ENCODE measurements around the gene SURF4. TPM values are rescaled to one million over a fixed set of nuclear protein-coding genes. Genes with fewer than 3 reads are reported as not detected.

The SURF4 gene
- polyA plus RNA-seq, 4 donors: 161 to 180 (median 171) TPM

DNA sequence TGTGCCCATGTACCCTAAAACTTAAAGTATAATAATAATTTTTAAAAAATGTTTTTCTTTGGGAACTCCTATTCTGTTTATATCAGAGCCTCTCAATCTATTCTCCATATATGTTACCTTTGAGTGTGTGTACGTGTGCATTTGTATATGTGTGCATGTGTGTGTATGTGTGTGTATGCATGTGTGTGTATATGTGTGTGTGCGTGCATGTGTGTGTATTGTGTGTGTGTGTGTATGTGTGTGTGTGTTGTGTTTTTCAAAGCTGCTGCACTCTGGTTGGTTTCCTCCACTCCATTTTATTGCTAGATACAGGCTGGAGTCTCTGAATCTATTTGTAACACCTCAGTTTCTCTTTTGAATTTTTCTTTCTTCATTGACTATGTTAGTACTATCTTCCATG, 59.9 kb downstream of the SURF4 start:
- no peak for DNase-seq (ENCODE audit: low read depth in 4 of 4, low spot score in 2 of 4)

Other genes starting within 250 kb of the SURF4 start
- gene GBGT1, start 212.1 kb downstream of the SURF4 start, polyA plus RNA-seq (ENCODE audit: insufficient read length in 4 of 4): 1 to 10 TPM; 1.9 to 3.1 (median 2.8) TPM
- under 1 TPM in 3 of 4 donors, not detected in 1; 0.17 to 0.28 (median 0.22) TPM for gene OBP2B, start 166.8 kb downstream of the SURF4 start, polyA plus RNA-seq (ENCODE audit: insufficient read length in 4 of 4)
- 10 to 100 TPM; 13.2 to 32.8 (median 18.4) TPM for gene ABO, start 100.9 kb downstream of the SURF4 start, polyA plus RNA-seq (ENCODE audit: insufficient read length in 4 of 4)
- gene SURF6, start 39.9 kb downstream of the SURF4 start, polyA plus RNA-seq (ENCODE audit: insufficient read length in 4 of 4): 10 to 100 TPM; 27.2 to 38.2 (median 32.2) TPM
- gene MED22, start 27.9 kb downstream of the SURF4 start, polyA plus RNA-seq (ENCODE audit: insufficient read length in 4 of 4): 10 to 100 TPM; 25.7 to 34.8 (median 30.6) TPM
- 1,000 to 10,000 TPM; 2,281 to 2,842 (median 2,604) TPM for gene RPL7A, start 27.8 kb downstream of the SURF4 start, polyA plus RNA-seq (ENCODE audit: insufficient read length in 4 of 4)
- 10 to 100 TPM; 34.5 to 46.9 (median 43.5) TPM for gene SURF1, start 19.6 kb downstream of the SURF4 start, polyA plus RNA-seq (ENCODE audit: insufficient read length in 4 of 4)
- gene SURF2, start 19.5 kb downstream of the SURF4 start, polyA plus RNA-seq (ENCODE audit: insufficient read length in 4 of 4): 10 to 100 TPM; 21.6 to 28.6 (median 24.5) TPM
- 1 to 10 TPM; 3.1 to 6.4 (median 4.8) TPM for gene STKLD1, start 306 bp upstream of the SURF4 start, polyA plus RNA-seq (ENCODE audit: insufficient read length in 4 of 4)
- 10 to 100 TPM; 27.7 to 33.4 (median 32.5) TPM for gene REXO4, start 42.0 kb upstream of the SURF4 start, polyA plus RNA-seq (ENCODE audit: insufficient read length in 4 of 4)
- gene ADAMTS13, start 46.3 kb upstream of the SURF4 start, polyA plus RNA-seq (ENCODE audit: insufficient read length in 4 of 4): 10 to 100 TPM in 2 of 4 donors, 1 to 10 TPM in 2; 6.1 to 14.4 (median 11.7) TPM
- 10 to 100 TPM; 24.9 to 40.7 (median 33.4) TPM for gene CACFD1, start 83.9 kb upstream of the SURF4 start, polyA plus RNA-seq (ENCODE audit: insufficient read length in 4 of 4)
- 1 to 10 TPM in 3 of 4 donors, under 1 TPM in 1; 0.93 to 1.7 (median 1.7) TPM for gene SLC2A6, start 103.0 kb upstream of the SURF4 start, polyA plus RNA-seq (ENCODE audit: insufficient read length in 4 of 4)
- gene MYMK, start 148.9 kb upstream of the SURF4 start, polyA plus RNA-seq (ENCODE audit: insufficient read length in 4 of 4): not detected
- gene ADAMTSL2, start 158.6 kb upstream of the SURF4 start, polyA plus RNA-seq (ENCODE audit: insufficient read length in 4 of 4): 1 to 10 TPM; 1.5 to 2.8 (median 2.2) TPM
- under 1 TPM in 2 of 4 donors, not detected in 2; 0.31 to 0.51 TPM for gene FAM163B, start 233.3 kb upstream of the SURF4 start, polyA plus RNA-seq (ENCODE audit: insufficient read length in 4 of 4)